ENCODE measurements around the gene RRN3.
A peak's percentile ranks its signal among the peaks of the same experiment; 100 is the strongest.
"Not testable (repeated sequence)": the region's sequence is repeated elsewhere in the genome, so short reads cannot be mapped to it uniquely, and the experiment has no call there.

The RRN3 gene

GRCh38 chr16:15051387-15051951 lies 42.6 kb downstream of the RRN3 start:
- no peak for DNase-seq (ENCODE audit: low read depth)

DNA sequence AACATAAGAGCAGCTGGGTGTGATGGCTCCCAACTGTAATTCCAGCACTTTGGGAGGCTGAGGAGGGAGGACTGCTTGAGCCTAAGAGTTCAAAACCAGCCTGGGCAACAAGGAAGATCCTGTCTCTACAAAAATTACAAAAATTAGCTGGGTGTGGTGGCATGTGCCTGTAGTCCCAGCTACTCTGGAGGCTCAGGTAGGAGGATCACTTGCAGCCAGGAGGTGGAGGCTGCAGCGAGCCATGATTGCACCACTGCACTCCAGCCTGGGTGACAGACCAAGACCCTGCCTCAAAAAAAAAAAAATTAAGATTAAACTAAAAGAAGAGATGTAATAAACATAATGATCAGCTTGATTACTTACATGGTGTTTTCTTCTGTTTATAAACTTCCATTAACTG lies 43.6 kb downstream of the RRN3 start:
- not testable (repeated sequence) for DNase-seq (ENCODE audit: low read depth)

- no peak for DNase-seq (ENCODE audit: low read depth)
These were observed 44.4 kb downstream of the RRN3 start for GRCh38 chr16:15049581-15050180.

GRCh38 chr16:15046692-15047376 lies 47.2 kb downstream of the RRN3 start:
- no peak for DNase-seq (ENCODE audit: low read depth)

- not testable (repeated sequence) for DNase-seq (ENCODE audit: low read depth)
These were observed 48.8 kb downstream of the RRN3 start for GRCh38 chr16:15045270-15045669.

- DNase-seq (ENCODE audit: low read depth): no peak
These were observed 49.8 kb downstream of the RRN3 start for GRCh38 chr16:15044286-15044685.

DNA sequence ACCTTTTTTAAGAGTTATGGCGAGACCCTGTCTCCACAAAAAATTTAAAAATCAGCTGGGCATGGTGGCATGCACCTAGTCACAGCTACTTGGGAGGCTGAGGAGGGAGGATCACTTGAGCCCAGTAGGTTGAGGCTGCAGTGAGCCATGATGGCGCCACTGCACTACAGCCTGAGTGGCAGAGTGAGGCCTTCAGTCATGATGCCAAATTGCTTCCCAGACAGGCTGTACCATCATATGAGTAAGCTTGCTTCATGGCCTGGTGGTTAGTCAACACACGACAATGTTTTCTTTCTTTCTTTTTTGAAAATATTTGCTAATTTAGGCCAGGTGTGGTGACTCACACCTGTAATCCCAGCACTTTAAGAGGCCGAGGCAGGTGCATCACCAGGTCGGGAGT lies 50.7 kb downstream of the RRN3 start:
- DNase-seq (ENCODE audit: low read depth): no peak

- peak; percentile 83 for DNase-seq (ENCODE audit: low read depth)
These were observed 52.6 kb downstream of the RRN3 start for GRCh38 chr16:15041271-15042004.

DNA sequence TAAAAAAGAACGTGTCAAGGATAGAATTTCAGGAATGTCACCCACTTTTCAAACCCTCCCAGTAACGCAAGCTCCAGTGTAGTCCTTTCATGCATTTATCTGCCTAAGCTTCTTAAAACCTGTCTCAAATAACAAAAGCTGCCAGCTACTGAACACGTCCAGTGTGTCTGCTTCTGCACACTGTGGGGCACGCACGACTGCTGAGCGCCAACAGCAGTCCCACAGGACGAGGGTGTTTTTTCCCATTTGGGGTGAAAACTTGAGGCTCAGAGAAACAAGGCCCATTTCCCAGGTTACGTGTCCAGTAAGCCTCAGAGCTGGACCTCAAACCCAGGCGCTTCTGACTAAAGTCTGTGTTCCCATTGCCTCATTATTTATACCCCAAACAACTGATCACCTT lies 55.4 kb downstream of the RRN3 start:
- DNase-seq (ENCODE audit: low read depth): no peak

GRCh38 chr16:15037745-15038144 lies 56.3 kb downstream of the RRN3 start:
- DNase-seq (ENCODE audit: low read depth): no peak

- DNase-seq (ENCODE audit: low read depth): no peak
These were observed 57.1 kb downstream of the RRN3 start for GRCh38 chr16:15037003-15037402.

- peak; percentile 24 for DNase-seq (ENCODE audit: low read depth)
These were observed 58.8 kb downstream of the RRN3 start for GRCh38 chr16:15035163-15035729.

GRCh38 chr16:15034266-15035162 lies 59.6 kb downstream of the RRN3 start:
- peak; percentile 38 for DNase-seq (ENCODE audit: low read depth)

DNA sequence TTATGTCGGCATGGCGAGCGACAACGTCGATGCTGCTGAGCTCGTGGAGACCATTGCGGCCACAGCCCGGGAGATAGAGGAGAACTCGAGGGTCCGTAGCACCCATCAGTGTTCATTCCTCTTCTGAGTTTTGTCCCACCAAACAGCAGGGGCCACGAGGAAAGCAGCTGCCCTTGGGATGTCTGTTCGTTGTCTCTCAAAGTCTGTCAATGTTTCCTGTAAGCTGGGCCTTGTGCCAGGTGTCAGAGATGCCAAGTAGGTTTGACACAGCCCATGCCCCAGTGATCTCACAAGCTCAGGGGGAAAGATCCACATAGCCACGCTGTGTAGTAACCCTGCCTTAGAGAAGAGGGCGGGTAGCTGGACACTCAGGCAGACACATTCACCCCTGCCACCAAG lies 60.8 kb downstream of the RRN3 start:
- DNase-seq (ENCODE audit: low read depth): no peak

DNA sequence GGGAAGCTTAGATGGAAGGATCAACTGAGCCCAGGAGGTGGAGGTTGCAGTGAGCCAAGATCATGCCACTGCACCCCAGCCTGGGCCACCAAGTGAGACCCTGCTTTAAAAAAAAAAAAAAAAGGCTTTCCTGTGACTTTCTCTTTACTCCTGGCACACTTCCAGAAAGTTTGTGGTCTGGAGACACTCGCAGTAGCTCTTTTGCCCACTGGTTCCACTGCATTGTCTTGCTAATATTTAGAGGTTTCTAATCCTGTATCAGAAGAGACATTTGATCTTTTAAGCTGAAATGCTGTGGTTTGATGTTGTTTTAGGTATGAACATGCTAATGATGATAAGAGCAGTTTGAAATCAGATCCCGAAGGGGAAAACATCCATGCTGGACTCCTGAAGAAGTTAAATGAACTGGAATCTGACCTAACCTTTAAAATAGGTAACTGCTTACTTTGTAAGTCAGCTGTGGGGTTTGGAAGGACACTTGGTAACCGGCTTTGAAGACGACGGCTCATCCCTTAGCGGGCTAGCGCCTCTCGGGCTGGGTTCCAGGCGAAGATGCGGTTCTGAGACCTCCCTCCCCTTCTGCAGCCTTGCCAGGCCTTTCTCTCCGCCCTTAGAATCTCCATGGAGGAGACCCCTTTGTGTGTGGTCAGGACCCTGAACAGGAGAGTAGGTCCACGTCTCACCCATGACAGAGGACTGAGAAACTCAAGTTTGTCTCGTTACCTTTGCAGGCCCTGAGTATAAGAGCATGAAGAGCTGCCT lies 61.3 kb downstream of the RRN3 start:
- no peak for DNase-seq (ENCODE audit: low read depth)

DNA sequence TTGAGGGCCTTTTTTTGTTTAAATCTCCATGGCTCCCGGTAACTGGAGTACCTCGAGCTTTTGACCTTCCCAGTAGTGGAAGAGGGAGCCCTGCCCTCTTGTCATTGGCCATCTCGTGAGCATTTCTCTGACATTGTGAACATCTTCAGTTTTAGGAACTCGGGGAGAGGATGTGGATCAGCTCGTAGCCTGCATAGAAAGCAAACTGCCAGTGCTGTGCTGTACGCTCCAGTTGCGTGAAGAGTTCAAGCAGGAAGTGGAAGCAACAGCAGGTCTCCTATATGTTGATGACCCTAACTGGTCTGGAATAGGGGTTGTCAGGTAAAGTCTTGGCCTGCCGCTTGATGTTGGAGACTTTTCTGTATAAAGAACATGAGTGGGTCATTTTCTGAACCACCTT lies 62.5 kb downstream of the RRN3 start:
- DNase-seq (ENCODE audit: low read depth): no peak

GRCh38 chr16:15031179-15031578 lies 62.9 kb downstream of the RRN3 start:
- no peak for DNase-seq (ENCODE audit: low read depth)

DNA sequence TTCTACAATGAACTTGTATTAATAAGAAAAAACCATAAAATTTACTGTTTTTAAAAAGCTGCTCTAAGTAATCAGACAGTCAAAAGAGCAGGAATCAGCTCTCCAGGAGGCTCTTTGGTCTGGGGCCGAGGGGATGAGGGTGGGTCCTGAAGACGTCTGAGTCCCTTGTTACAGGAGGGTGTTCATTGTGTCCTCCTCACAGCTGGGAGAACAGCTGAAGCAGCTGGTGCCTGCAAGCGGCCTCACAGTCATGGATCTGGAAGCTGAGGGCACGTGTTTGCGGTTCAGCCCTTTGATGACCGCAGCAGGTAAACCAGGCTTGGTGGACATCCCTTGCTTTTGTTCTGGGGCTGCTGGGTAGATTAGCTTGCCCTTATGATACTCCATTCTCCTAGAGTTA lies 64.3 kb downstream of the RRN3 start:
- DNase-seq (ENCODE audit: low read depth): not testable (repeated sequence)

- not testable (repeated sequence) for DNase-seq (ENCODE audit: low read depth)
These were observed 65.0 kb downstream of the RRN3 start for GRCh38 chr16:15028801-15029698.

DNA sequence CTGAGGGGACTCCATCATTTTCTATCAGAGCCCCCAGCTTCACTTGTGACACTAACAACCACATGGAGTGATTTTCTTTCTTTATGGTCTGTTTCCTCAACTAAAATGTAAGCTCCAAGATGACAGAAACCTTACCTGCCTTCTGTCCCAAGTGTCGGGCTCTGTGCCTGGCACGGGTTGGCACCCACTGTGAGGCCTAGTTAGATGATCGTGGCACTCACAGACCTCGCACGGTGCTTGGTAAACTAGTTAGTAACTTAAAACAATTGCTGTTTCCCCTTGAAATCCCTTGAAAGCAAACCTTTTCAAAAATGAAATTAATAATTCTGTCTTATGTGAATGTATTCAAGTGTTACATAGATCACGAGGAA lies 65.7 kb downstream of the RRN3 start:
- not testable (repeated sequence) for DNase-seq (ENCODE audit: low read depth)
